HEK293 (cell line): ENCODE data around the gene FBXL4.

ENCODE experiments used
- CTCF ChIA-PET: fragments of 350-600 bp; formaldehyde crosslinking; extraction: SDS; loops from one replicate; lab custom pipeline; 2021; ENCODE audit warnings: antibody characterized with exemption; lab: Yijun Ruan, JAX
- POLR2A ChIA-PET: fragments of 300-600 bp; formaldehyde crosslinking; extraction: SDS; loops from one replicate; lab custom pipeline; 2020; ENCODE audit warnings: antibody characterized with exemption, inconsistent platforms; lab: Yijun Ruan, JAX
- H3K27ac ChIP-seq: fragments of 200-500 bp; sonication (Bioruptor generic); 2 replicates; pipeline ENCODE4 v1.5.1; 2014; ENCODE audit warnings: low read depth, low read length, control low read depth, inconsistent platforms; ENCODE audit errors: extremely low read depth
- H3K36me3 ChIP-seq, 2 experiments: fragments of 200-500 bp in 1 of 2; sonication (Bioruptor generic) in 1 of 2; 1 replicate in 1 of 2; 2 replicates in 1 of 2; pipeline ENCODE4 v1.5.1; 2014 to 2017; ENCODE audit warnings: inconsistent platforms in 2 of 2, low read length in 2 of 2; ENCODE audit not compliant: control insufficient read depth in 2 of 2, insufficient read depth in 1 of 2
- H3K4me1 ChIP-seq: fragments of 200-500 bp; sonication (Bioruptor generic); 2 replicates; pipeline ENCODE4 v1.5.1; 2014; ENCODE audit warnings: mild to moderate bottlenecking, low read length, inconsistent platforms; ENCODE audit not compliant: control insufficient read depth, insufficient read depth
- H3K4me3 ChIP-seq: 2 replicates; pipeline ENCODE4 v1.5.1; 2011; ENCODE audit warnings: low read depth, mild to moderate bottlenecking, control low read depth, low read length, moderate library complexity
- H3K9me3 ChIP-seq: fragments of 200-500 bp; sonication (Bioruptor generic); 2 replicates; pipeline ENCODE4 v1.5.1; 2014; ENCODE audit warnings: low read depth, low read length, inconsistent platforms; ENCODE audit not compliant: control insufficient read depth, insufficient read depth
- BCL11B ChIP-seq: fragments of 450-650 bp; formaldehyde crosslinking; IDR thresholded peaks from 2 replicates; pipeline ENCODE4 v1.5.1; 2016; ENCODE audit warnings: low read depth, missing biosample characterization, missing genetic modification characterization
- KLF10 ChIP-seq: fragments of 450-650 bp; IDR thresholded peaks from 2 replicates; pipeline ENCODE4 v1.5.1; 2018; ENCODE audit warnings: missing biosample characterization, mild to moderate bottlenecking, missing genetic modification characterization
- RBAK ChIP-seq: fragments of 450-650 bp; formaldehyde crosslinking; IDR thresholded peaks from 2 replicates; pipeline ENCODE4 v1.5.1; 2016; ENCODE audit warnings: missing biosample characterization, missing genetic modification characterization
- SCRT2 ChIP-seq: fragments of 450-650 bp; formaldehyde crosslinking; IDR thresholded peaks from 2 replicates; pipeline ENCODE4 v1.5.1; 2016; ENCODE audit warnings: missing biosample characterization, missing genetic modification characterization
- ZBTB48 ChIP-seq: fragments of 450-650 bp; formaldehyde crosslinking; IDR thresholded peaks from 2 replicates; pipeline ENCODE4 v1.5.1; 2016; ENCODE audit warnings: missing biosample characterization, missing genetic modification characterization
- ZFP69B ChIP-seq: fragments of 450-650 bp; formaldehyde crosslinking; IDR thresholded peaks from 2 replicates; pipeline ENCODE4 v1.5.1; 2016; ENCODE audit warnings: missing biosample characterization, missing genetic modification characterization
- ZNF121 ChIP-seq: fragments of 450-650 bp; formaldehyde crosslinking; IDR thresholded peaks from 2 replicates; pipeline ENCODE4 v1.5.1; 2016; ENCODE audit warnings: missing biosample characterization, missing genetic modification characterization
- ZNF138 ChIP-seq: fragments of 450-650 bp; formaldehyde crosslinking; IDR thresholded peaks from 2 replicates; pipeline ENCODE4 v1.5.1; 2016; ENCODE audit warnings: missing biosample characterization, missing genetic modification characterization, borderline replicate concordance
- ZNF175 ChIP-seq: fragments of 450-650 bp; formaldehyde crosslinking; IDR thresholded peaks from 2 replicates; pipeline ENCODE4 v1.5.1; 2016; ENCODE audit warnings: missing biosample characterization, missing genetic modification characterization
- ZNF19 ChIP-seq: fragments of 450-650 bp; formaldehyde crosslinking; IDR thresholded peaks from 2 replicates; pipeline ENCODE4; 2016; ENCODE audit warnings: missing biosample characterization, missing genetic modification characterization, low read depth
- ZNF214 ChIP-seq: fragments of 450-650 bp; formaldehyde crosslinking; IDR thresholded peaks from 2 replicates; pipeline ENCODE4 v1.5.1; 2017; ENCODE audit warnings: missing biosample characterization, mild to moderate bottlenecking, missing genetic modification characterization, borderline replicate concordance
- ZNF350 ChIP-seq: fragments of 450-650 bp; formaldehyde crosslinking; IDR thresholded peaks from 2 replicates; pipeline ENCODE4 v1.5.0; 2017; ENCODE audit warnings: missing biosample characterization, mild to moderate bottlenecking, missing genetic modification characterization
- ZNF391 ChIP-seq: fragments of 450-650 bp; formaldehyde crosslinking; IDR thresholded peaks from 2 replicates; pipeline ENCODE4 v1.5.1; 2016; ENCODE audit warnings: low read depth, missing biosample characterization, missing genetic modification characterization, borderline replicate concordance
- ZNF529 ChIP-seq: fragments of 450-650 bp; formaldehyde crosslinking; IDR thresholded peaks from 2 replicates; pipeline ENCODE4 v1.5.1; 2017; ENCODE audit warnings: missing genetic modification characterization, missing biosample characterization; ENCODE audit not compliant: insufficient replicate concordance
- ZNF530 ChIP-seq: fragments of 450-650 bp; formaldehyde crosslinking; IDR thresholded peaks from 2 replicates; pipeline ENCODE4 v1.5.1; 2016; ENCODE audit warnings: low read depth, missing biosample characterization, missing genetic modification characterization
- ZNF660 ChIP-seq: fragments of 450-650 bp; IDR thresholded peaks from 2 replicates; pipeline ENCODE4 v1.5.1; 2018; ENCODE audit warnings: missing biosample characterization, mild to moderate bottlenecking, missing genetic modification characterization
- ZNF701 ChIP-seq: fragments of 450-650 bp; formaldehyde crosslinking; IDR thresholded peaks from 2 replicates; pipeline ENCODE4 v1.5.1; 2016; ENCODE audit warnings: missing biosample characterization, missing genetic modification characterization
- ZNF707 ChIP-seq: fragments of 450-650 bp; formaldehyde crosslinking; IDR thresholded peaks from 2 replicates; pipeline ENCODE4 v1.5.1; 2016; ENCODE audit warnings: missing biosample characterization, missing genetic modification characterization
- ZNF747 ChIP-seq: fragments of 450-650 bp; formaldehyde crosslinking; IDR thresholded peaks from 2 replicates; pipeline ENCODE4 v1.5.1; 2016; ENCODE audit warnings: missing biosample characterization, missing genetic modification characterization
- ZNF768 ChIP-seq: fragments of 450-650 bp; formaldehyde crosslinking; IDR thresholded peaks from 2 replicates; pipeline ENCODE4 v1.5.1; 2018; ENCODE audit warnings: missing biosample characterization, mild to moderate bottlenecking, missing genetic modification characterization
- ZNF792 ChIP-seq: fragments of 450-650 bp; formaldehyde crosslinking; IDR thresholded peaks from 2 replicates; pipeline ENCODE4 v1.5.1; 2016; ENCODE audit warnings: missing biosample characterization, missing genetic modification characterization
- ZSCAN30 ChIP-seq: fragments of 450-650 bp; IDR thresholded peaks from 2 replicates; pipeline ENCODE4 v1.5.1; 2018; ENCODE audit warnings: missing biosample characterization, mild to moderate bottlenecking, missing genetic modification characterization, moderate library complexity
- ZXDB ChIP-seq: fragments of 450-650 bp; formaldehyde crosslinking; IDR thresholded peaks from 2 replicates; pipeline ENCODE4 v1.5.1; 2016; ENCODE audit warnings: missing biosample characterization, missing genetic modification characterization
- TF ChIP-seq, protein P1 (sequence below): fragments of 450-650 bp; formaldehyde crosslinking; IDR thresholded peaks from 2 replicates; pipeline ENCODE4 v1.5.1; 2016; ENCODE audit warnings: missing biosample characterization, missing genetic modification characterization
- TF ChIP-seq, protein P2 (sequence below): fragments of 450-650 bp; formaldehyde crosslinking; optimal IDR thresholded peaks from 2 replicates; pipeline ENCODE3; 2016; ENCODE audit warnings: missing biosample characterization, mild to moderate bottlenecking, missing genetic modification characterization
- TF ChIP-seq, protein P3 (sequence below): fragments of 450-650 bp; formaldehyde crosslinking; IDR thresholded peaks from 2 replicates; pipeline ENCODE4 v1.5.1; 2016; ENCODE audit warnings: missing biosample characterization, missing genetic modification characterization
- TF ChIP-seq, protein P4 (sequence below): IDR thresholded peaks from 2 replicates; pipeline ENCODE4 v1.6.1; 2011; ENCODE audit warnings: mild to moderate bottlenecking, low read depth, low read length, borderline replicate concordance

The FBXL4 gene

DNA sequence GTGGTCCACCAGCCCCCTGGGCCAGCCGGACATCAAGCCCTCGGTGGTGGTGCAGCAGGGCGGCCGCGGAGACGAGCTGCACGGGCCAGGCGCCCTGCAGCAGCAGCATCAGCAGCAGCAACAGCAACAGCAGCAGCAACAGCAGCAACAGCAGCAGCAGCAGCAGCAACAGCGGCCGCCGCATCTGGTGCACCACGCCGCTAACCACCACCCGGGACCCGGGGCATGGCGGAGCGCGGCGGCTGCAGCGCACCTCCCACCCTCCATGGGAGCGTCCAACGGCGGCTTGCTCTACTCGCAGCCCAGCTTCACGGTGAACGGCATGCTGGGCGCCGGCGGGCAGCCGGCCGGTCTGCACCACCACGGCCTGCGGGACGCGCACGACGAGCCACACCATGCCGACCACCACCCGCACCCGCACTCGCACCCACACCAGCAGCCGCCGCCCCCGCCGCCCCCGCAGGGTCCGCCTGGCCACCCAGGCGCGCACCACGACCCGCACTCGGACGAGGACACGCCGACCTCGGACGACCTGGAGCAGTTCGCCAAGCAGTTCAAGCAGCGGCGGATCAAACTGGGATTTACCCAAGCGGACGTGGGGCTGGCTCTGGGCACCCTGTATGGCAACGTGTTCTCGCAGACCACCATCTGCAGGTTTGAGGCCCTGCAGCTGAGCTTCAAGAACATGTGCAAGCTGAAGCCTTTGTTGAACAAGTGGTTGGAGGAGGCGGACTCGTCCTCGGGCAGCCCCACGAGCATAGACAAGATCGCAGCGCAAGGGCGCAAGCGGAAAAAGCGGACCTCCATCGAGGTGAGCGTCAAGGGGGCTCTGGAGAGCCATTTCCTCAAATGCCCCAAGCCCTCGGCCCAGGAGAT is 112.4 kb downstream of the FBXL4 start (continued):
- TF ChIP-seq, protein P1, sequence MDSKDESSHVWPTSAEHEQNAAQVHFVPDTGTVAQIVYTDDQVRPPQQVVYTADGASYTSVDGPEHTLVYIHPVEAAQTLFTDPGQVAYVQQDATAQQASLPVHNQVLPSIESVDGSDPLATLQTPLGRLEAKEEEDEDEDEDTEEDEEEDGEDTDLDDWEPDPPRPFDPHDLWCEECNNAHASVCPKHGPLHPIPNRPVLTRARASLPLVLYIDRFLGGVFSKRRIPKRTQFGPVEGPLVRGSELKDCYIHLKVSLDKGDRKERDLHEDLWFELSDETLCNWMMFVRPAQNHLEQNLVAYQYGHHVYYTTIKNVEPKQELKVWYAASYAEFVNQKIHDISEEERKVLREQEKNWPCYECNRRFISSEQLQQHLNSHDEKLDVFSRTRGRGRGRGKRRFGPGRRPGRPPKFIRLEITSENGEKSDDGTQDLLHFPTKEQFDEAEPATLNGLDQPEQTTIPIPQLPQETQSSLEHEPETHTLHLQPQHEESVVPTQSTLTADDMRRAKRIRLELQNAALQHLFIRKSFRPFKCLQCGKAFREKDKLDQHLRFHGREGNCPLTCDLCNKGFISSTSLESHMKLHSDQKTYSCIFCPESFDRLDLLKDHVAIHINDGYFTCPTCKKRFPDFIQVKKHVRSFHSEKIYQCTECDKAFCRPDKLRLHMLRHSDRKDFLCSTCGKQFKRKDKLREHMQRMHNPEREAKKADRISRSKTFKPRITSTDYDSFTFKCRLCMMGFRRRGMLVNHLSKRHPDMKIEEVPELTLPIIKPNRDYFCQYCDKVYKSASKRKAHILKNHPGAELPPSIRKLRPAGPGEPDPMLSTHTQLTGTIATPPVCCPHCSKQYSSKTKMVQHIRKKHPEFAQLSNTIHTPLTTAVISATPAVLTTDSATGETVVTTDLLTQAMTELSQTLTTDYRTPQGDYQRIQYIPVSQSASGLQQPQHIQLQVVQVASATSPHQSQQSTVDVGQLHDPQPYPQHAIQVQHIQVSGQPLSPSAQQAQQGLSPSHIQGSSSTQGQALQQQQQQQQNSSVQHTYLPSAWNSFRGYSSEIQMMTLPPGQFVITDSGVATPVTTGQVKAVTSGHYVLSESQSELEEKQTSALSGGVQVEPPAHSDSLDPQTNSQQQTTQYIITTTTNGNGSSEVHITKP (tag by site-specific recombination), result peak; percentile 53
- TF ChIP-seq ZNF707 (tag by site-specific recombination), result no peak
- TF ChIP-seq, protein P2, sequence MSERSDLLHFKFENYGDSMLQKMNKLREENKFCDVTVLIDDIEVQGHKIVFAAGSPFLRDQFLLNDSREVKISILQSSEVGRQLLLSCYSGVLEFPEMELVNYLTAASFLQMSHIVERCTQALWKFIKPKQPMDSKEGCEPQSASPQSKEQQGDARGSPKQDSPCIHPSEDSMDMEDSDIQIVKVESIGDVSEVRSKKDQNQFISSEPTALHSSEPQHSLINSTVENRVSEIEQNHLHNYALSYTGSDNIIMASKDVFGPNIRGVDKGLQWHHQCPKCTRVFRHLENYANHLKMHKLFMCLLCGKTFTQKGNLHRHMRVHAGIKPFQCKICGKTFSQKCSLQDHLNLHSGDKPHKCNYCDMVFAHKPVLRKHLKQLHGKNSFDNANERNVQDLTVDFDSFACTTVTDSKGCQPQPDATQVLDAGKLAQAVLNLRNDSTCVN, result peak; percentile 84
- no peak for TF ChIP-seq ZXDB (tag by site-specific recombination)
- no peak for TF ChIP-seq ZNF19
- peak; percentile 87 for TF ChIP-seq SCRT2 (tag by site-specific recombination)
- TF ChIP-seq RBAK (tag by site-specific recombination), result no peak
- TF ChIP-seq ZSCAN30 (tag by site-specific recombination), result peak; percentile 35; the same call in 1 of the 2 replicates

DNA sequence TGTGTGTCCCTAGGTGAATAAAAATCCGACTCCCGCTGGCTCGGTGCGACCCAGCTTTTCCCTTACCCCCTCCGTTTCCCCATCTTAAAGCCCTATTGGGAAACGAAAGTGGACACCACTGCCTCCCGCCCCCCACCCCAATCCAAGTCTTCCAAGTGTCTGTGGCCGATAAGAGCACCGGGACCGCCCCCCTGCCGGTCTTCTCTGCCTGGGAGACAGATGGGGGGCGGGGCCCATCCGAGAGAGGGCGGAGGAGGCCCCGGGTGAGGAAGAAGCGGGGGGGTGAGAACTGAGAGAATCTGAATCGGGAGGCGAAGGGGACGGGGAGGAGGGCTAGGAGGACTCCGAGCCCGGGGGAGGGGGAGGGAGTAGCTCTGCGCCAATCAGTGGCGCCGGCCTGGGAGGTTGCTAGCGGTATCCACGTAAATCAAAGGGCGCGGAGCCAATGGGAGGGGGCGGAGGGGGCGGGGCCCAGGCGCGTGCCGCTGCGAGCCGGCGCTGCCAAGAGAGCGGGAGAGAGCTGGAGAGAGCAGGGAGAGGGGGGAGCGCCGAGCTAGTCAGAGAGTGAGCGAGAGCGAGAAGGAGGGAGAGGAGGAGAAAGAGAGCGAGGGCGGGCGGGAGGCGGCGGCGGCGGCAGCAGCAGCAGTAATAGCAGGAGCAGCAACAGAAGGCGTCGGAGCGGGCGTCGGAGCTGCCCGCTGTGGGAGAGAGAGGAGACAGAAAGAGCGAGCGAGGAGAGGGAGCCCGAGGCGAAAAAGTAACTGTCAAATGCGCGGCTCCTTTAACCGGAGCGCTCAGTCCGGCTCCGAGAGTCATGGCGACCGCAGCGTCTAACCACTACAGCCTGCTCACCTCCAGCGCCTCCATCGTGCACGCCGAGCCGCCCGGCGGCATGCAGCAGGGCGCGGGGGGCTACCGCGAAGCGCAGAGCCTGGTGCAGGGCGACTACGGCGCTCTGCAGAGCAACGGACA is 113.4 kb downstream of the FBXL4 start, which contains the start of gene POU3F2:
Gene POU3F2, plus strand, starts transcription at position 515 of the 972 bp plus-strand sequence. Its CDS starts 300 bp downstream, at position 815.
- Histone ChIP-seq H3K36me3 (no peaks in the 10 kb centered on the region), H3K27ac (peak within 1 kb of the TSS; percentile 92), H3K9me3 (no peaks in the 10 kb centered on the region), H3K4me3 (peak within 1 kb of the TSS; percentile 94), H3K4me1 (no peaks in the 10 kb centered on the region; the same call in 1 of the 2 replicates)
- ChIA-PET CTCF (interaction anchor here (0.6 to 1.6 kb wide), 3 partner anchors 11 to 60 kb away, joined by 3 to 7 read pairs (median 3); no protein-coding TSS in a partner anchor), POLR2A (interaction anchor here (0.6 to 1.7 kb wide), 14 partner anchors 9 to 1891 kb away, joined by 3 to 8 read pairs (median 4); partner anchors contain the start of gene FBXL4)
- TF ChIP-seq ZFP69B, result peak; percentile 13; the same call in 1 of the 2 replicates
- 0 out of 2 replicates have a peak, but pooled peaks have one; percentile 47 for TF ChIP-seq ZNF792 (tag by site-specific recombination)
- TF ChIP-seq ZNF768 (tag by site-specific recombination), result no peak
- TF ChIP-seq, protein P3, sequence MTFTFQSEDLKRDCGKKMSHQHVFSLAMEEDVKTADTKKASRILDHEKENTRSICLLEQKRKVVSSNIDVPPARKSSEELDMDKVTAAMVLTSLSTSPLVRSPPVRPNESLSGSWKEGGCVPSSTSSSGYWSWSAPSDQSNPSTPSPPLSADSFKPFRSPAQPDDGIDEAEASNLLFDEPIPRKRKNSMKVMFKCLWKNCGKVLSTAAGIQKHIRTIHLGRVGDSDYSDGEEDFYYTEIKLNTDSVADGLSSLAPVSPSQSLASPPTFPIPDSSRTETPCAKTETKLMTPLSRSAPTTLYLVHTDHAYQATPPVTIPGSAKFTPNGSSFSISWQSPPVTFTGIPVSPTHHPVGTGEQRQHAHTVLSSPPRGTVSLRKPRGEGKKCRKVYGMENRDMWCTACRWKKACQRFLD (tag by site-specific recombination), result no peak
- no peak for TF ChIP-seq ZNF747 (tag by site-specific recombination)
- no peak for TF ChIP-seq ZNF701
- no peak for TF ChIP-seq ZNF530
- TF ChIP-seq ZNF214 (tag by site-specific recombination), result no peak
- TF ChIP-seq ZNF391, result peak; percentile 66; the same call in 1 of the 2 replicates
- TF ChIP-seq ZNF121 (tag by site-specific recombination), result no peak
- no peak for TF ChIP-seq ZNF175 (tag by site-specific recombination)
- TF ChIP-seq KLF10 (tag by site-specific recombination), result no peak
- no peak for TF ChIP-seq ZNF529 (tag by site-specific recombination)
- 0 out of 2 replicates have a peak, but pooled peaks have one; percentile 21 for TF ChIP-seq BCL11B (tag by site-specific recombination)
- TF ChIP-seq, protein P4, sequence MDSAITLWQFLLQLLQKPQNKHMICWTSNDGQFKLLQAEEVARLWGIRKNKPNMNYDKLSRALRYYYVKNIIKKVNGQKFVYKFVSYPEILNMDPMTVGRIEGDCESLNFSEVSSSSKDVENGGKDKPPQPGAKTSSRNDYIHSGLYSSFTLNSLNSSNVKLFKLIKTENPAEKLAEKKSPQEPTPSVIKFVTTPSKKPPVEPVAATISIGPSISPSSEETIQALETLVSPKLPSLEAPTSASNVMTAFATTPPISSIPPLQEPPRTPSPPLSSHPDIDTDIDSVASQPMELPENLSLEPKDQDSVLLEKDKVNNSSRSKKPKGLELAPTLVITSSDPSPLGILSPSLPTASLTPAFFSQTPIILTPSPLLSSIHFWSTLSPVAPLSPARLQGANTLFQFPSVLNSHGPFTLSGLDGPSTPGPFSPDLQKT, result no peak
- no peak for TF ChIP-seq ZNF138 (tag by site-specific recombination)
- peak; percentile 27; the same call in 1 of the 2 replicates for TF ChIP-seq ZBTB48 (tag by site-specific recombination)
- TF ChIP-seq ZNF350 (tag by site-specific recombination), result no peak
- peak; percentile 30; the same call in 1 of the 2 replicates for TF ChIP-seq ZNF660 (tag by site-specific recombination)
